Activated naive CD8-positive, alpha-beta T cell (primary cell): ENCODE results near the gene CIC.

Experiments used
- H3K27ac Mint-ChIP-seq: one replicate; pipeline ENCODE4 v1.8.0; 2021; ENCODE audit warnings: mixed read lengths
- H3K27me3 Mint-ChIP-seq: one replicate; pipeline ENCODE4 v1.8.0; 2021; ENCODE audit warnings: mixed read lengths
- H3K36me3 Mint-ChIP-seq: one replicate; pipeline ENCODE4 v1.8.0; 2021; ENCODE audit warnings: mixed read lengths
- H3K4me1 Mint-ChIP-seq: one replicate; pipeline ENCODE4 v1.8.0; 2021; ENCODE audit warnings: low read depth, mixed read lengths
- H3K4me3 Mint-ChIP-seq: one replicate; pipeline ENCODE4 v1.8.0; 2021; ENCODE audit warnings: mild to moderate bottlenecking, mixed read lengths
- H3K9me3 Mint-ChIP-seq: one replicate; pipeline ENCODE4 v1.8.0; 2021; ENCODE audit warnings: low read depth, mixed read lengths

Gene CIC

DNA sequence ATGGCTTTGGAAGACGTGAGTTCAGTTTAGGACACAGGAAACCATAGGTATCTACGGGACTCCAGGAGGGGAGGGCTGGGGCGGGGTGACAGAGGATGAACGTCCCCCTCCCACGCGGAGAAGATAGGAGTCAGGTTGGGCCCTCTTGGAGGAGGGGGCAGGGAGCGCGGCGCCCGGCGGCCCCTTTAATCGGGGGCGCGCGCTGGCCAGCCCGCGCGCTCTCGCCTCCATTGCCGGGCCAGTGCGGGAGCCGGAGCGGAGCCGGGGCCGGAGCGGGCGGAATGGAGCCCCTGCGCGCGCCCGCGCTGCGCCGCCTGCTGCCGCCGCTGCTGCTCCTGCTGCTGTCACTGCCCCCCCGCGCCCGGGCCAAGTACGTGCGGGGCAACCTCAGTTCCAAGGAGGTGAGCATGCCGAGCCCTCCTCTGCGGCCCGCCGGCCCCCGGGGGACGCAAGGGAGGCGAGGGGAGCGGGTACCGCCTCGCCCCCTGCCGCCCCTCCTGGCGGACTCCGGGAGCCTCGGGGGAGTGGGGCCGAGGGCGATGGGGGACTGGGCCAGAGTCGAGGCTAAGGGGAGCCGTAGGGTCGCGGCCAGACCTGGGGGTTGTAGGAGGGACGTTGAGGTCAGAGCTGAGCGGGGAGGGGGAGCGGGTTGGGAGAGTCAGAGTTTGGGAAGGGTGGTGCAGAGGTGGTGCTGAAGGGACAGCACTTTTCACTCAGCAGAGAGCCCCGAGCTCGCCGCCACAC lies 44.2 kb downstream of the CIC start, which contains the start of gene TMEM145:
TMEM145 (plus strand) TSS at position 214 of the 744 bp plus-strand sequence; CDS start at position 282, 68 bp downstream.
- Mint-ChIP-seq H3K9me3 (no peaks in the 10 kb centered on the region), H3K4me3 (peak within 1 kb of the TSS; percentile 80), H3K4me1 (peaks cover 19% of the 10 kb centered on the region), H3K27ac (no peak within 1 kb of the TSS), H3K36me3 (no peaks in the 10 kb centered on the region), H3K27me3 (peaks cover 13% of the 10 kb centered on the region)

DNA sequence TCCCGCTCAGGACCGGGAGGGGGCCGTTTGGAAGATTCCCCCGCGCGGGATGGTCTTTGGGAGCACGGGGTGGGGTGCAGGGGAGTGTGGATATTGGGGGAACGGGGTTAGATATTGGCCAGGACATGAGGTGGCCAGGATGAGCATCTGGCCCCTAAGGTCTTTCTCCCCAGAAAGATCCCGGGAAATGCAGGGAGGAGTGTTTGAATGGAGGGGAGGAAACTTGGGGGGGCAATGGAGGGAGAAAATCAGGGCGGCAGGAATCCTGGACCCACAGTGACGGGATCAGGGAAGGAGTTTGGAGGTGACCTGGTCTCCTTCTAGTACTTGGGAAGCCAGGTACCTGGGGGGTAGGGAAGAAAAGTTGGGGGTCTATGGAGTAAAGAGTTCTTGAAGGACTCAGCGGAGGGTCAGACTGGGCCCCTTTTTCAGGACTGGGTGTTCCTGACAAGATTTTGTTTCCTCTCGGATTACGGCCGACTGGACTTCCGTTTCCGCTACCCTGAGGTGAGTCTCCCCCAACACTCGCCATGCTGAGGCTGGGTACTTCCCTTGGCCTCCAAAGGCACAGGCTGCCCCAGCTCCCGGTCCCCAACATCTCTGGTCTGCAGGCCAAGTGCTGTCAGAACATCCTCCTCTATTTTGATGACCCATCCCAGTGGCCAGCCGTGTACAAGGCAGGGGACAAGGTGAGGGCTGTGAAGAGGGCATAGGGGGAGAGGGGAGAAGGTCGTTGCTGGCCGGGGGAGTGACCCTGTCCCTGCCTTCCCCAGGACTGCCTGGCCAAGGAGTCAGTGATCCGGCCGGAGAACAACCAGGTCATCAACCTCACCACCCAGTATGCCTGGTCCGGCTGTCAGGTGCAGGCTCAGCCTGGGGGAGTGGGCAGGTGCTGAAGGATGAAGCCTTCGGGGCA lies 45.0 kb downstream of the CIC start:
- Mint-ChIP-seq H3K4me3 (peak overlapping the region; percentile 56), H3K27me3 (peaks cover 13% of the 10 kb centered on the region), H3K36me3 (no peaks in the 10 kb centered on the region), H3K9me3 (no peaks in the 10 kb centered on the region), H3K4me1 (peaks cover 19% of the 10 kb centered on the region), H3K27ac (no peak overlapping the region)

DNA sequence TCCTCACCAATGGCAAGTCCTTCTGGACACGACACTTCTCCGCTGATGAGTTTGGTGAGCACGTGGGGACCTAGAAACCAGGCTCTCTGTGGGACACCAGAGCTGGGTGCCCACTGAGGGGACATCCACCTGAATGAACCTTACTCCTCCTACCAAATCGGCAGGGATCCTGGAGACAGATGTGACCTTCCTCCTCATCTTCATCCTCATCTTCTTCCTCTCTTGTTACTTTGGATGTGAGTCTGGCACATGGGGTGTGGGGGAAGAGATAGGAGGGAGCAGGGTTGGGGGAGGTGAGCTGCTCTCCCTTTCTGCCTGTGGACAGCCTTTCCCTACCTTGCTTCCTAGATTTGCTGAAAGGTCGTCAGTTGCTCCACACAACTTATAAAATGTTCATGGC lies 46.0 kb downstream of the CIC start:
- H3K36me3 Mint-ChIP-seq, result no peaks in the 10 kb centered on the region
- peaks cover 19% of the 10 kb centered on the region for H3K4me1 Mint-ChIP-seq
- H3K9me3 Mint-ChIP-seq, result no peaks in the 10 kb centered on the region
- H3K27ac Mint-ChIP-seq, result no peak overlapping the region
- peak overlapping the region; percentile 51 for H3K4me3 Mint-ChIP-seq
- peaks cover 13% of the 10 kb centered on the region for H3K27me3 Mint-ChIP-seq

DNA sequence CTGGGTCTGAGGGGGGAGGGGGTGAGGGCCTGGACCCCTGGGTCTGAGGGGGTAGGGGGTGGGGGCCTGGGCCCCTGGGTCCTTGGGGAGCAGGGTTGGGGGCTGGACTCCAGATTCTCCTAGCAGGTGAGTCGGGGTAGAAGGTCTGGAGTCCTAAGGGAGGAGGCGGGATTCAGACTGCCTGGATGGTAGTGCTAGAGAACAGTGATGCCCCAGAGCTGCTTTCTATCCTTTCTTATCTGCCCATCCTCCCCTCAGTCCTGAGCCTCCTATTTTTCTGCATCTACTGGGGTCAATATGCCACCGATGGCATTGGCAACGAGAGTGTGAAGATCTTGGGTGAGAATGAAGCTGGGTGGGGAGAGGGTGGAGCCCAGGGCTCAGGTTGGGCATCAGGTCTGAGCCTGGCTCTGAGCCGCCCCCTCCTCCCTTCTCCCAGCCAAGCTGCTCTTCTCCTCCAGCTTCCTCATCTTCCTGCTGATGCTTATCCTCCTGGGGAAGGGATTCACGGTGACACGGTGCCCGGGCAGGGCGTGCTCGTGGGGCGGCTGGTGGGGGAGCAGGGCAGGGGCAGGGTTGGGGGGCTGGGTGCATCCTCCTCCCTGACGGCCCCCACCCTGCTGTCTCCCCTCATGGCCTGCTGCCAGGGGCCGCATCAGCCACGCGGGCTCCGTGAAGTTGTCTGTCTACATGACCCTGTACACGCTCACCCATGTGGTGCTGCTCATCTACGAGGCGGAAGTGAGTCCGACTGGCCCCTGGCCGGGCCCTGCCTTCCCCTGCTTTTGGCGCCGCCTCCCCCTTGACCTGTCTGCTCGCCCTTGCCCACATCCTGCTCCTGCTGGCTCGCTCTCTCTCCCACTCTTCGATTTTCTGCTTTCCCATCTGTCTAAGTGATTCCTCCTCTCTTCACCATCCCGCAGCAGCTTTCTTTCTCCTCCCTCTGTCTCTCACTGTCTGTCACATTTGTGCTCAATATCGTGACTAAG lies 47.5 kb downstream of the CIC start:
- peak overlapping the region; percentile 8 for H3K4me3 Mint-ChIP-seq
- peaks cover 19% of the 10 kb centered on the region for H3K4me1 Mint-ChIP-seq
- peaks cover 9% of the 10 kb centered on the region for H3K27me3 Mint-ChIP-seq
- H3K36me3 Mint-ChIP-seq, result no peaks in the 10 kb centered on the region
- no peak overlapping the region for H3K27ac Mint-ChIP-seq
- H3K9me3 Mint-ChIP-seq, result no peaks in the 10 kb centered on the region

DNA sequence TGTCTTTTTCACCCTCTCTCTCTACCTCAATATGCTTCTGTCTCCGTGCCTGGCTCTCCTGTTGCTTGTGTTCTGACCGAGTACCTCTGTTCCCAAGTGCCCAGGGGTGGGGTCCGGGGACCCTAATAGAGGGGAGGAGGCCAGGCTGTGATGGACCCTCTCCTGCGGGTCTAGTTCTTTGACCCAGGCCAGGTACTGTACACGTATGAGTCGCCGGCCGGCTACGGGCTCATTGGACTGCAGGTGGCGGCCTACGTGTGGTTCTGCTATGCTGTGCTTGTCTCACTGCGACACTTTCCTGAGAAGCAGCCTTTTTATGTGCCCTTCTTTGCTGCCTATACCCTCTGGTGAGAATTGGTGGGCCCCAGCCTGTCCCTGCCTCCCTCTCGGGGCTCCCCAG lies 48.5 kb downstream of the CIC start:
- Mint-ChIP-seq H3K36me3 (no peaks in the 10 kb centered on the region), H3K9me3 (no peaks in the 10 kb centered on the region), H3K27me3 (peaks cover 5% of the 10 kb centered on the region), H3K4me3 (no peak overlapping the region), H3K27ac (no peak overlapping the region), H3K4me1 (peaks cover 15% of the 10 kb centered on the region)

DNA sequence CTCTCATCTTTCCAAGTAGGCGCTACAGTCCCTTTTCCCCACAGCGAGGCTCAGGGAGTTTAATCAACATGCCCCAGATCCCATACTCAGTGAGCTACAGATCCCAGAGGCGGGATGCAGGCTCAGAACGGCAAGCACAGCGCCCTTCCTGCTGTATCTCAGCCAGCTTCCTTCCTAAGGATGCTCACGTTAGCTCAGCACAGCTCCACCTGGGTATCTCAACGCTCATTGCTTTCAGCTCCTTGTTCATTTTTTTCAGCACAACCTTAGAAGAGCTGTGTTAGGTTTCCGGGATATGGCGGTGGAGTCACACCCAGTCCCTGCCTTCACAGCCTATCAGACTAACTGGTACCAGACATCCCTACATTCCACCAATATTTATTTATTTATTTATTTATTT lies 53.3 kb downstream of the CIC start:
- no peak overlapping the region for H3K27ac Mint-ChIP-seq
- no peak overlapping the region for H3K4me3 Mint-ChIP-seq
- peaks cover 18% of the 10 kb centered on the region for H3K4me1 Mint-ChIP-seq
- H3K36me3 Mint-ChIP-seq, result no peaks in the 10 kb centered on the region
- no peaks in the 10 kb centered on the region for H3K9me3 Mint-ChIP-seq
- peaks cover 6% of the 10 kb centered on the region for H3K27me3 Mint-ChIP-seq

DNA sequence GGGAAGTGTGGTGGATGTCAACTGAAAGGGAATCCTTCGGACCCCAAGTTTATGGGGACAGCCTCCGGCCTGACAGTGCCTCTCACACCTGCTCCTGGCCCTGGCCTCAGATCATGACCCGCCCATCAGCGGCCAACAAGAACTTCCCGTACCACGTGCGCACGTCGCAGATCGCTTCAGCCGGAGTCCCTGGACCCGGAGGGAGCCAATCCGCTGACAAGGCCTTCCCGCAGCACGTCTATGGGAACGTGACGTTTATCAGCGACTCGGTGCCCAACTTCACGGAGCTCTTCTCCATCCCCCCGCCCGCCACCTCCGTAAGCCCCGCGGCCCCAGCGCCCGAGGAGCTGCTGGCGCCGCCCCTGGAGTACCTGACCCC lies 54.4 kb downstream of the CIC start:
- H3K27me3 Mint-ChIP-seq, result peaks cover 6% of the 10 kb centered on the region
- H3K9me3 Mint-ChIP-seq, result no peaks in the 10 kb centered on the region
- no peaks in the 10 kb centered on the region for H3K36me3 Mint-ChIP-seq
- H3K4me1 Mint-ChIP-seq, result peaks cover 22% of the 10 kb centered on the region
- no peak overlapping the region for H3K27ac Mint-ChIP-seq
- H3K4me3 Mint-ChIP-seq, result peak overlapping the region; percentile 49

DNA sequence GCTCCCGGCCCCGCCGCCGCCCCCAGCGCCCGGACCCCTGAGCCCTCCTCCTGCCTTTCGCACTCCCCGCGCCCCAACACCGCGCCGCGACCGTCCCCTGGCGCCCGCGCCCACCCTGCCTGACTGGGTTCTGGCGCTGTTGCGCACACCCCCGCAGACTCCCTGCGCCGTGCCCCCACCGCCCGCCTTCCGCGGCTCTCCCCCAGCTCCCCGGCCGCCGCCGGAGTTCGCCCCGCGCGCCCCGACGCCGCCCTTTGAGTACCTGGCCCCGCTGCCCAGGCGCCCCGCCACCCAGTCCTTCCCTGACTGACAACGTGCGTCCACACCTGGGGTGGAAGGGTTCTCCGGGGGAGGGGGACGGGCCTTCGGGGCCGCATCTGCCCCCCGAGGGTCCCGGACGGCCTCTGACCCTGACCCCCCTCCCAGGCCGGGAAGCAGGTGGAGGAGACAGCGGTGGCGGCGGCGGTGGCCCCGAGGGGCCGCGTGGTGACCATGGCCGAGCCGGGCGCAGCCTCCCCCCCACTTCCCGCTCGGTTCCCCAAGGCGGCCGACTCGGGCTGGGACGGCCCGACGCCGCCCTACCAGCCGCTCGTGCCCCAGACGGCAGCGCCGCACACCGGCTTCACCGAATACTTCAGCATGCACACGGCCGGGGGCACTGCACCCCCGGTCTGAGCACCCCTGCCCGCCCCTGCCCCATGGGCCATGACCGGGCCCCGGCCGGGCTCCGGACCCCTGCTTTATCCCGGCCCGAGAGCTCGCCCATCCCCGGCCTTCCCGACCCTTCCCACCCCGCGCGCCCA lies 55.0 kb downstream of the CIC start:
- H3K4me3 Mint-ChIP-seq, result no peak overlapping the region
- peaks cover 6% of the 10 kb centered on the region for H3K27me3 Mint-ChIP-seq
- H3K27ac Mint-ChIP-seq, result no peak overlapping the region
- no peaks in the 10 kb centered on the region for H3K36me3 Mint-ChIP-seq
- no peaks in the 10 kb centered on the region for H3K9me3 Mint-ChIP-seq
- peaks cover 22% of the 10 kb centered on the region for H3K4me1 Mint-ChIP-seq

DNA sequence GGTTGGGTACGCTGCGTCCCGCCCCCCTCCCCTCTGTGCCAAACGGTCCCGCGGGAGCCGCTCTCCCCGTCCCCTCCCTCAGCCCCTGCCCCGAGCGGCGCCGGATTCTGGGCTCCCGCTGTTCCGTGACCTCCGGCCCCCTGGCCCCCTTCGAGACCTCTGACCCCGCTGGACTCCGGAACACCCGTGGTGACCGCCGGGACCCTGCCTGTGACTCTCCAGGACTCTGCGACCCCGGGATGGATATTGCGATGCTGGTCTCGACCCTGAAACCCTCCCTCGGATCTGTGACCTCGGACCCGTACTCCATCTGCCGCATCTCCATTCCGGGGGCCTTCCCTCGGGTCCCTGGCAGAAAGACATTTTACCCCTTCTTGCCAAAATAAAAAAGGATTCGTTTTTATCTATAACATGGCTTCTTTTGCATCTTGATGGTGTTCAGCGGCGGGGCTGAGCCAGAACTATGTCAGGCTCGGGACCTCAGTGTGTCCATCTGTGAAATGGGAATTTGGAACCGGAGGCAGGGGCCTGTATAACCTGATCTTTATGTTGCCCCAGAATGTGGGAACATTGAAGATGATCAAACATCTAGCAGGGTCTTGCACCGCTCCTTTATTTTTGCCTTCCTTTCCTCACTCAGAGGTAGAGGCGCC lies 55.7 kb downstream of the CIC start:
- H3K4me1 Mint-ChIP-seq, result peaks cover 22% of the 10 kb centered on the region
- no peaks in the 10 kb centered on the region for H3K36me3 Mint-ChIP-seq
- peaks cover 6% of the 10 kb centered on the region for H3K27me3 Mint-ChIP-seq
- H3K4me3 Mint-ChIP-seq, result peak overlapping the region; percentile 90
- H3K27ac Mint-ChIP-seq, result peak overlapping the region; percentile 72
- H3K9me3 Mint-ChIP-seq, result no peaks in the 10 kb centered on the region

DNA sequence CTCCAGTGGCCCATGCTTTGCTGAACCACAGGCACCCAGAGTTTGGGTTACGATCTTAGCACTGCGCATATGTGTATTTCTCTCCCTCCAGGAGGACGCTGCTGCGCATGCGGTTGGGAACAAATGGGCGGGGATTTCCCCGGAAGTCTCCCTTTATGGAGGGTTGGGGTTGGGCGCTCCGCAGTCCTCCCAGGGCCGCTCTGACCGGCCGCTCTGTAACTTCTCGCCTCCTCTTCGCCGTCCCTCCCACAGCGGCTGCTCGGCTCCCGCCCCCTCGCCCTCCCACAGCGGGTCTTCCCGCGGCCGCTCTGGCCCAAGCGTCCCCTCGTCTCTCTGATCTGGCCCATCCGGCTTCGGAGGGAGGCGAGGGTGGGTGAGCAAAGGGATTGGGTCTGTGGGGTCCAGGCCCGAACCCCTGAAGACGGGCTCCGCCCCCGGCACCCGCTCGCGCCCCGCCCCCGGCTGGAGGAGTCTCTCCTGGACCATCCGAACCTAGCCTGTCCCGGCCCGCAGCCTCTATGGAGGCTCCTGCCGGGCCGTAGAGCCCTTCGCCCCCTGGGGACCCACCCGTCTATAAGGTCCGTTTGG lies 56.4 kb downstream of the CIC start, which contains the start of gene MEGF8:
MEGF8 (plus strand) TSS at position 328 of the 588 bp plus-strand sequence. CDS start 609 bp downstream, outside the sequence.
- Mint-ChIP-seq H3K27me3 (peaks cover 6% of the 10 kb centered on the region), H3K4me3 (peak within 1 kb of the TSS; percentile 90), H3K27ac (peak within 1 kb of the TSS; percentile 72), H3K4me1 (peaks cover 22% of the 10 kb centered on the region), H3K36me3 (no peaks in the 10 kb centered on the region), H3K9me3 (no peaks in the 10 kb centered on the region)

DNA sequence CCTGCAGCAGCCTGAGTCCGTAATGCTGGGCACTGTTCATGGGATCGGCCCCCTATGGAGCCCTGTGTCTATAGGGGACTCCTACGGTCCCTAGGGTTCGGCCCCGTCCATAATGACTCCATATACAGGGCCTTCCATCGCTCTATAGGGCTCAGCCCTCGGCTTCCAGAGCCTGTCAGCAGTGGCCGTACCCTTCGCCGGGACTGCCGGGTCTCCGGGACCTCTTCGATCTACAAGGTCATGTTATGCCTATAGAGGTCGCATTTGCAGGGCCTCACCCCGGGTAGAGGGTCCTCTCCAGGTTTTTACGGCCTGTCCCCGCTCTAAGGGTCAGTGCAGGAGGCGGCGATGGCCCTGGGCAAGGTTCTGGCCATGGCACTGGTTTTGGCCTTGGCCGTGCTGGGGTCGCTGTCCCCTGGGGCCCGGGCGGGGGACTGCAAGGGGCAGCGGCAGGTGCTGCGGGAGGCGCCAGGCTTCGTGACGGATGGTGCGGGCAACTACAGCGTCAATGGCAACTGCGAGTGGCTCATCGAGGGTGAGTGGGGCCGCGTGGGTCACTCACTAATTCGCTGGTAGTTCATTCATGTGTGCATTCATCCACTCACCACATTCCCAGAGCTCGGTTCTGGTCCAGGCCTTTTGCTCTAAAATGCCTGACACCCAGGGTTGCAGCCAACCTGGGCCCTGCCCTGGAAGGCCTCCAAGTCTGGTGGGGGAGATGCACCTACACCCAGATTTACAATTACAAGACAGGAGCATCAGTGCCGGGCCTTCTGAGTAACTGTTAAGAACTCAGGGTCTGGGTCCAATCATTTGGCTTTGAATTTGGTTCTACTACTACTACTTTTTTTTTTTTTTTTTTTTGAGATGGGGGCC lies 57.1 kb downstream of the CIC start:
- peaks cover 22% of the 10 kb centered on the region for H3K4me1 Mint-ChIP-seq
- peaks cover 6% of the 10 kb centered on the region for H3K27me3 Mint-ChIP-seq
- H3K36me3 Mint-ChIP-seq, result no peaks in the 10 kb centered on the region
- peak overlapping the region; percentile 46 for H3K27ac Mint-ChIP-seq
- no peaks in the 10 kb centered on the region for H3K9me3 Mint-ChIP-seq
- peak overlapping the region; percentile 90 for H3K4me3 Mint-ChIP-seq

DNA sequence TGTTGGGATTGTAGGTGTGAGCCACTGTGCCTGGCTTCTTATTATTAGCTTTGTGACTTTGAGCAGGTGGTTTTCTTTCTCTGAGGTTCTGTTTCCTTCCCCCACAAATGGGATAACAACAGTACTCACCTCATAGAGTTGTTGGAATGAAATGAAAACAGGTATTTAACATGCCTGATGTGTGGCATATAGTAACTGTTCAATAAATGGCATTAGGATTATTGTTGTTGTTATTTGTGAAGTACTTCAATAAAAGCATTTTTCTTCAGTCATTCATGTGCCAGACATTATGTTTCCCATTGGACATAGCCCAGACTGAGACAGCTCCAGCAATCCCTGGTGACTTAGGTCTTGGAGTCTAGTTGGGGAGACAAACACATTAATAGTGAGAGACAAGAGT lies 57.9 kb downstream of the CIC start:
- H3K27ac Mint-ChIP-seq, result no peak overlapping the region
- peak overlapping the region; percentile 90 for H3K4me3 Mint-ChIP-seq
- no peaks in the 10 kb centered on the region for H3K36me3 Mint-ChIP-seq
- peaks cover 22% of the 10 kb centered on the region for H3K4me1 Mint-ChIP-seq
- H3K9me3 Mint-ChIP-seq, result no peaks in the 10 kb centered on the region
- peaks cover 6% of the 10 kb centered on the region for H3K27me3 Mint-ChIP-seq
